Measurements from ENCODE around the gene SND1.
A peak's percentile ranks its signal among the peaks of the same experiment; 100 is the strongest.

Gene SND1

GRCh38 chr7:127905491-127906330 lies 253.7 kb downstream of the SND1 start:
- no peak overlapping the region for H3K9ac ChIP-seq (ENCODE audit: low read length)
- H3K79me1 ChIP-seq (replicated peaks; ENCODE audit: low read length, poor library complexity, severe bottlenecking): peaks cover 17% of the 10 kb centered on the region
- H3K4me3 ChIP-seq (ENCODE audit: insufficient read depth in 1 of 2, low read depth in 1 of 2, low read length in 2 of 2): no peak overlapping the region
- H3K9me3 ChIP-seq (ENCODE audit: control insufficient read depth, low read length): no peaks in the 10 kb centered on the region
- no peak overlapping the region for H2AFZ ChIP-seq (ENCODE audit: low read depth, low read length)
- H3K14ac ChIP-seq (ENCODE audit: low read length in 2 of 2): no peak overlapping the region
- H2BK15ac ChIP-seq (ENCODE audit: low read depth, poor library complexity, severe bottlenecking): no peak overlapping the region
- H3K4me2 ChIP-seq (ENCODE audit: low read length, poor library complexity, severe bottlenecking): no peak overlapping the region
- WGBS: 100% methylated on average over 1 of the region's 2 CpGs
- no peak overlapping the region for H3K23ac ChIP-seq (ENCODE audit: low read length in 2 of 2)
- H3K18ac ChIP-seq (ENCODE audit: low read depth in 1 of 2, low read length in 2 of 2): no peak overlapping the region
- no peaks in the 10 kb centered on the region for H3K27me3 ChIP-seq (ENCODE audit: control insufficient read depth in 1 of 2, insufficient read depth in 1 of 2, low read length in 2 of 2)
- no peak overlapping the region for H4K91ac ChIP-seq (ENCODE audit: low read length)
- peak overlapping the region; percentile 10 for H3K27ac ChIP-seq (ENCODE audit: low read length, poor library complexity, severe bottlenecking)
- H2AK5ac ChIP-seq (ENCODE audit: low read length, severe bottlenecking): no peak overlapping the region
- H3K36me3 ChIP-seq (ENCODE audit: control insufficient read depth in 1 of 2, insufficient read depth in 2 of 2, low read depth in 1 of 2, low read length in 2 of 2): peaks cover 3 to 21% of the 10 kb centered on the region in 2 experiments
- H3K4ac ChIP-seq (ENCODE audit: low read depth in 1 of 2, low read length in 2 of 2): no peak overlapping the region
- peak overlapping the region; percentile 3 for H2BK5ac ChIP-seq (ENCODE audit: low read depth, low read length, poor library complexity, severe bottlenecking)
- peaks cover 18% of the 10 kb centered on the region for H3K4me1 ChIP-seq (ENCODE audit: control insufficient read depth, insufficient read depth, low read depth, low read length)
- no peak overlapping the region for H2BK120ac ChIP-seq (ENCODE audit: low read depth, low read length)
- H4K8ac ChIP-seq (ENCODE audit: low read length): no peak overlapping the region
- no peak overlapping the region for H2BK12ac ChIP-seq (ENCODE audit: low read length in 2 of 2)
- peak; percentile 61 for DNase-seq

DNA sequence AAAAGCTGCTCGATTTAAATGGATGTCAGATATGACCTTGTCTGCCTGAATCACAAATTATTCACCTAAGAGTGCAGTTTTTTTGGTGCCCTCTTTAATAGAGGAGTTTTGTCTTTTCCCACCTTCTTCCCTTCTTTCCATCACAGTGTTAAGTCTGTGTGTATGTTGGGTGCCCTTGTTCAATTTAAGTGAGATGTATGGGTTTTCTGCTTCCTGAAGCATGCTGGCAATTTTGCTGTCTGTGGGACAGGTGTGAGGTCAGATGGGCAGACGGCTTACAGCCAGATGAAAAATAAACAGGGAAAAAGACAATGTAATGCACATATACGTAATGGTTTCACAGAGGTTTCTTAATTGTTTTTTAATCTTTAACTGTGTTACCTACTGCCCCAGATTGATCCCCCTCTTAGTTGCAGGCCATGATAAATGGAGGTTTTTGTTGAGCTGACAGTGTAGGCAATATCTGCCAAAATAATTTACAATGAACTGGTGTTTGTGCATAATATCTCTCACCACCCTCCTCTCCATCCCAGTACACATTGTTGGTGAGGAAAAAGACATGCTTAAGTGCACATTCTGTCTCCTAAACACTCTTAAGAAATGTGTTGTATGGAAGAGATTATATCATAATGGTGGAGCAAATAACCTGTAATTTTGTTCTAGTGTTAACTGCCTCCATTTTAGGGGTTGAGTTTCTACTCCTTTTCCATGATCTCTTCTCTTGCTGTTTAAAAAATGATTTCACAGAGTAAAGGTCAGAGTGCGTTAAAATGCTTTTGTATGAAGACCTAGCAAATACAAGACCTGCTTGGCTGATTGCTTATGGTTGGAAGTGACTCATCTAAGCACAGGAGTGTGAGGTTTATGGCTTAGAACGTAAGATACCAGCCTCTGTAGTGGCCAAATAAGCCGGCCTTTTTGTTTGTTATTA lies 255.4 kb downstream of the SND1 start:
- H3K14ac ChIP-seq (ENCODE audit: low read length in 2 of 2): no peak overlapping the region
- no peaks in the 10 kb centered on the region for H3K9me3 ChIP-seq (ENCODE audit: control insufficient read depth, low read length)
- peaks cover 22% of the 10 kb centered on the region for H3K79me1 ChIP-seq (replicated peaks; ENCODE audit: low read length, poor library complexity, severe bottlenecking)
- peak overlapping the region; percentile 74 for H3K27ac ChIP-seq (ENCODE audit: low read length, poor library complexity, severe bottlenecking)
- no peaks in the 10 kb centered on the region for H3K27me3 ChIP-seq (ENCODE audit: control insufficient read depth in 1 of 2, insufficient read depth in 1 of 2, low read length in 2 of 2)
- H3K4ac ChIP-seq (ENCODE audit: low read depth in 1 of 2, low read length in 2 of 2): no peak overlapping the region
- no peak overlapping the region for H2AK5ac ChIP-seq (ENCODE audit: low read length, severe bottlenecking)
- H3K9ac ChIP-seq (ENCODE audit: low read length): no peak overlapping the region
- H2BK12ac ChIP-seq (ENCODE audit: low read length in 2 of 2): no peak overlapping the region
- no peak overlapping the region for H2BK15ac ChIP-seq (ENCODE audit: low read depth, poor library complexity, severe bottlenecking)
- WGBS: 33% methylated on average over 5 of the region's 6 CpGs
- H3K36me3 ChIP-seq (ENCODE audit: control insufficient read depth in 1 of 2, insufficient read depth in 2 of 2, low read depth in 1 of 2, low read length in 2 of 2): peaks cover 9 to 21% of the 10 kb centered on the region in 2 experiments
- H2BK120ac ChIP-seq (ENCODE audit: low read depth, low read length): no peak overlapping the region
- H3K23ac ChIP-seq (ENCODE audit: low read length in 2 of 2): no peak overlapping the region
- no peak overlapping the region for H2BK5ac ChIP-seq (ENCODE audit: low read depth, low read length, poor library complexity, severe bottlenecking)
- peak overlapping the region; percentile 36 for H3K4me2 ChIP-seq (ENCODE audit: low read length, poor library complexity, severe bottlenecking)
- H2AFZ ChIP-seq (ENCODE audit: low read depth, low read length): no peak overlapping the region
- DNase-seq: peak; percentile 76
- no peak overlapping the region for H4K91ac ChIP-seq (ENCODE audit: low read length)
- no peak overlapping the region for H3K18ac ChIP-seq (ENCODE audit: low read depth in 1 of 2, low read length in 2 of 2)
- H3K4me1 ChIP-seq (ENCODE audit: control insufficient read depth, insufficient read depth, low read depth, low read length): peaks cover 12% of the 10 kb centered on the region
- no peak overlapping the region for H3K4me3 ChIP-seq (ENCODE audit: insufficient read depth in 1 of 2, low read depth in 1 of 2, low read length in 2 of 2)
- no peak overlapping the region for H4K8ac ChIP-seq (ENCODE audit: low read length)

DNA sequence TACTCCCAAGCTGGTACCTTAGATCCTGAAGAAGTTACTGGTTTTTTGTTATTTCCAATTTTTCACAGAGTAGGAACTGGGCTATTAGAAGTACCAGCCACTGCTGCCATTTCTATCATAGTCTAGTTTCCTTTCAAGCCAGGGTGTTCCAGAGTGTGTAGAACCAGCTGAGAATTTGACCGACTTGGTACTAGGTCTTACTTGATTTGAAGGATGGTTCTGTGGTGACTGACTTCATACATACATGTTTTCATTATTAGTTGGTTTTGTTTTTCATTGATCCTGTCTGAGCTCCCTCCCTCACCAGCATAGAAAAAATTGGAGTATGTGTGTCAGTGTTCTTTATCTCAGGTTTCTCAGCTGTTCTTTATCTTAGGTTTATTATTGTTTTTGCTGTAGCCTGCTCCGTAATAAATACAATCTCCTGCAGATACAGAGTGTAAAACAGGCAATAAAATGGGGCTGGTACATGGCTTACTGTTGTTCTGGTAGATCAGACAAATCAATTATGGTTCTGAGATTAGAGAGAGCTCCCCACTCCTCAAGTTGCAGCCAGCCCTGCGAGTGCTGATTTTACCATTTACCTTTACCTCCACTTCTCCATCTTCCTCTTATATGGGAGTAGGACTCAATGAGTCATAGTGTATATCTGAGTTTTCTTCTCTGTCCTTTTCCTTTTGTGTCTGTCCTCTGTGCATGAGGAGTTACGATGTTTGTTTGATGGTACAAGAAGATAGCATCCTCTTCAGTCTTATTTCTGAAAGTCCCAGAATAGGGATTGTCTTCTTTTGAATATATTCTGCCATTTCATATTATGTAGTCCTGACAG lies 256.6 kb downstream of the SND1 start:
- Histone ChIP-seq H2BK5ac (ENCODE audit: low read depth, low read length, poor library complexity, severe bottlenecking) (no peak overlapping the region), H3K4me2 (ENCODE audit: low read length, poor library complexity, severe bottlenecking) (no peak overlapping the region), H2AK5ac (ENCODE audit: low read length, severe bottlenecking) (no peak overlapping the region), H3K9ac (ENCODE audit: low read length) (no peak overlapping the region), H2BK120ac (ENCODE audit: low read depth, low read length) (no peak overlapping the region), H3K27ac (ENCODE audit: low read length, poor library complexity, severe bottlenecking) (peak overlapping the region; percentile 31), H3K27me3 (ENCODE audit: control insufficient read depth in 1 of 2, insufficient read depth in 1 of 2, low read length in 2 of 2) (no peaks in the 10 kb centered on the region), H3K4ac (ENCODE audit: low read depth in 1 of 2, low read length in 2 of 2) (no peak overlapping the region), H3K79me1 (replicated peaks; ENCODE audit: low read length, poor library complexity, severe bottlenecking) (peaks cover 21% of the 10 kb centered on the region), H4K91ac (ENCODE audit: low read length) (no peak overlapping the region), H3K14ac (ENCODE audit: low read length in 2 of 2) (no peak overlapping the region), H3K36me3 (ENCODE audit: control insufficient read depth in 1 of 2, insufficient read depth in 2 of 2, low read depth in 1 of 2, low read length in 2 of 2) (peaks cover 9 to 21% of the 10 kb centered on the region in 2 experiments), H2AFZ (ENCODE audit: low read depth, low read length) (no peak overlapping the region), H3K23ac (ENCODE audit: low read length in 2 of 2) (no peak overlapping the region), H3K4me1 (ENCODE audit: control insufficient read depth, insufficient read depth, low read depth, low read length) (peaks cover 12% of the 10 kb centered on the region), H3K9me3 (ENCODE audit: control insufficient read depth, low read length) (no peaks in the 10 kb centered on the region), H3K4me3 (ENCODE audit: insufficient read depth in 1 of 2, low read depth in 1 of 2, low read length in 2 of 2) (no peak overlapping the region), H2BK12ac (ENCODE audit: low read length in 2 of 2) (no peak overlapping the region), H2BK15ac (ENCODE audit: low read depth, poor library complexity, severe bottlenecking) (no peak overlapping the region), H4K8ac (ENCODE audit: low read length) (no peak overlapping the region), H3K18ac (ENCODE audit: low read depth in 1 of 2, low read length in 2 of 2) (no peak overlapping the region)
- WGBS: no CpG with 5 or more reads among the region's 4 CpGs
- DNase-seq: no peak
